Endothelial cell of umbilical vein (primary cell): ENCODE results near the gene VSNL1.

ENCODE experiments used
- CTCF ChIP-seq, 2 donors: IDR thresholded peaks; 1 replicate in 1 of 2; 2 replicates in 1 of 2; pipeline ENCODE4 v1.5.1; 2011; ENCODE audit warnings: low read length in 2 of 2, mild to moderate bottlenecking in 2 of 2, moderate library complexity in 2 of 2, control low read depth in 1 of 2, inconsistent platforms in 1 of 2, low read depth in 1 of 2; ENCODE audit not compliant: insufficient read depth in 1 of 2; ENCODE audit errors: extremely low read depth in 1 of 2
- EZH2 ChIP-seq: IDR thresholded peaks from 2 replicates; pipeline ENCODE4 v1.6.1; 2012; ENCODE audit warnings: borderline replicate concordance, low read depth, mild to moderate bottlenecking, moderate library complexity, low read length, inconsistent platforms; ENCODE audit not compliant: severe bottlenecking
- JUN ChIP-seq: IDR thresholded peaks from 2 replicates; pipeline ENCODE4 v1.6.1; 2011; ENCODE audit warnings: borderline replicate concordance, low read depth; ENCODE audit not compliant: insufficient read length, insufficient read depth
- MAX ChIP-seq: IDR thresholded peaks from 2 replicates; pipeline ENCODE4 v1.6.1; 2011; ENCODE audit not compliant: insufficient read depth, insufficient read length
- MYC ChIP-seq: IDR thresholded peaks from one replicate; pipeline ENCODE4 v1.6.1; 2011; ENCODE audit warnings: mild to moderate bottlenecking, low read depth, low read length
- POLR2A ChIP-seq: IDR thresholded peaks from 2 replicates; pipeline ENCODE4 v1.6.1; 2012; ENCODE audit warnings: low read depth, mild to moderate bottlenecking, control low read depth, low read length
- POLR2AphosphoS5 ChIP-seq: IDR thresholded peaks from 2 replicates; pipeline ENCODE4 v1.6.1; 2012; ENCODE audit warnings: low read depth, mild to moderate bottlenecking, control low read depth, low read length, moderate library complexity; ENCODE audit not compliant: insufficient read depth

DNA sequence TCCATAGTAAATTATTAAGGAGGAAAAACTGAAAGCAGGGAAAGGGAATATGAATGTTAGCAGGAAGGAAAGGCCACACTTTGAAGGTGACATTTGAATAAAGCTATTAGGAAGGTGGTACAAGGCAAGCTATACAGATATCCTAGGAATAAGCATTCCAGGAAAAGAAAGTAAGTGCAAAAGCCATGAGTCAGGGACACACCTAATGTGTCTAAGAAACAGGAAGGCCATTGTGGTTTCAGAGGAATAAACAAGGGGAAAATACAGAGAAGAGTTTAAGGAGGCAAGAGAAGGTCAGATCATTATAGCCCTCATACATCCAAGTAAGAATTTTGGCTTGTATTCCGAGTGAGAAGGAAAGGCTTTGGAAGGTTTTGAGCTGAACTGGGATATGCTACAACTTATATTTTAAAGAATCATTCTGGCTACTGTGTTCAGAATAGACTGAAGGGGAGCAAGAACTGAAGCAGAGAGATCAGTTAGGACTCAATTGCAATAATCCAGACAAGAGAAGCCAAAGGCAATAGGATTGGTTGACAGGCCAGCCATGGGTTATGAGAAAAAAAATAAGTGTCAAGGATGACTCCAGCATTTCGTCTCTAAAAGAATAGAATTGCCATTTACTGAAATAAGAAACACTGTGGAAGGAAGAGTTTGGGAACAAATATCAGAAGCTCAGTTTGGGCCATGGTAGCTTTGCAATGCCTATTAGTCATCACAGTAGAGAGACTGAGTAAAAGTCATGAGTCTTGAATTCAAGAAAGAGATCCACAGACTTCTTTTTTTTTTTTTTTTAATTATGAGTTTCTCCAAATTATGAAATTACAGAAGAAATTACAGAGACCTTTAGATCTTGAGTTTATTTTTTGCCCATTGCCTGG lies 33.5 kb upstream of the VSNL1 start:
- no peak for TF ChIP-seq CTCF (IDR thresholded peaks at IDR 0.05; ENCODE audit: extremely low read depth in 1 of 2, insufficient read depth in 1 of 2, low read depth in 1 of 2, low read length in 2 of 2)
- TF ChIP-seq POLR2A: no peak
- TF ChIP-seq EZH2: no peak
- no peak for TF ChIP-seq MAX
- no peak for TF ChIP-seq POLR2AphosphoS5
- TF ChIP-seq MYC: no peak
- TF ChIP-seq JUN: no peak
